Activated CD4-positive, CD25-positive, alpha-beta regulatory T cell (primary cell): ENCODE results near the gene GJE1.
"Not testable (repeated sequence)": the region's sequence is repeated elsewhere in the genome, so short reads cannot be mapped to it uniquely, and the experiment has no call there.

Experiments
- DNase-seq, 4 experiments: peaks; one replicate each; lab custom pipeline; 2025; lab: John Stamatoyannopoulos, UW

GJE1 gene

GRCh38 chr6:142132625-142133024, at the start of gene GJE1:
Gene GJE1, plus strand, starts transcription at chr6:142132925. Its CDS starts 234 bp downstream, at chr6:142133159.
- DNase-seq, result no peak

GRCh38 chr6:142087950-142088857, 44.5 kb upstream of the GJE1 start:
- DNase-seq, result no peak

- DNase-seq, result no peak
These were observed 43.9 kb upstream of the GJE1 start for GRCh38 chr6:142088858-142089216.

GRCh38 chr6:142104820-142105219, 27.9 kb upstream of the GJE1 start:
- DNase-seq, result not testable (repeated sequence)

GRCh38 chr6:142110820-142111219, 21.9 kb upstream of the GJE1 start:
- not testable (repeated sequence) for DNase-seq

- DNase-seq, result peak; percentile 13 to 62 (median 30)
These were observed 20.2 kb upstream of the GJE1 start for GRCh38 chr6:142112451-142113061.

GRCh38 chr6:142117366-142117765, 15.4 kb upstream of the GJE1 start:
- DNase-seq, result no peak

- DNase-seq, result no peak
These were observed 14.4 kb upstream of the GJE1 start for GRCh38 chr6:142118328-142118727.

GRCh38 chr6:142118925-142119324, 13.8 kb upstream of the GJE1 start:
- no peak for DNase-seq

- DNase-seq, result no peak
These were observed 11.4 kb upstream of the GJE1 start for GRCh38 chr6:142121342-142121741.

- no peak for DNase-seq
These were observed 1.9 kb upstream of the GJE1 start for GRCh38 chr6:142130814-142131213.

- DNase-seq, result no peak
These were observed 6.2 kb downstream of the GJE1 start for GRCh38 chr6:142138876-142139275.

GRCh38 chr6:142141531-142141930, 8.8 kb downstream of the GJE1 start:
- DNase-seq, result not testable (repeated sequence)

GRCh38 chr6:142146828-142147662, 14.3 kb downstream of the GJE1 start, which contains the start of the genes NMBR and VTA1:
Gene NMBR, minus strand, starts transcription at chr6:142147122. Its CDS starts 58,464 bp downstream, at chr6:142088658.
Gene VTA1, plus strand, starts transcription at chr6:142147263. Its CDS starts 25 bp downstream, at chr6:142147288.
- peak; percentile 76 to 93 (median 92) for DNase-seq

- no peak for DNase-seq
These were observed 20.0 kb downstream of the GJE1 start for GRCh38 chr6:142152746-142153145.

GRCh38 chr6:142153196-142153595, 20.5 kb downstream of the GJE1 start:
- DNase-seq, result no peak

- DNase-seq, result no peak
These were observed 21.6 kb downstream of the GJE1 start for GRCh38 chr6:142154336-142154735.

GRCh38 chr6:142155091-142155490, 22.4 kb downstream of the GJE1 start:
- DNase-seq, result no peak

GRCh38 chr6:142155895-142156757, 23.4 kb downstream of the GJE1 start:
- DNase-seq, result no peak

- DNase-seq, result not testable (repeated sequence)
These were observed 24.0 kb downstream of the GJE1 start for GRCh38 chr6:142156758-142157068.

GRCh38 chr6:142162780-142163179, 30.1 kb downstream of the GJE1 start:
- no peak for DNase-seq
